OCI-M2 (cell line): ENCODE measurements around the gene OSM.

ENCODE experiments used
- DNase-seq: peaks from one replicate; lab custom pipeline; 2025; ENCODE audit not compliant: unreplicated experiment; lab: John Stamatoyannopoulos, UW

Gene OSM

DNA sequence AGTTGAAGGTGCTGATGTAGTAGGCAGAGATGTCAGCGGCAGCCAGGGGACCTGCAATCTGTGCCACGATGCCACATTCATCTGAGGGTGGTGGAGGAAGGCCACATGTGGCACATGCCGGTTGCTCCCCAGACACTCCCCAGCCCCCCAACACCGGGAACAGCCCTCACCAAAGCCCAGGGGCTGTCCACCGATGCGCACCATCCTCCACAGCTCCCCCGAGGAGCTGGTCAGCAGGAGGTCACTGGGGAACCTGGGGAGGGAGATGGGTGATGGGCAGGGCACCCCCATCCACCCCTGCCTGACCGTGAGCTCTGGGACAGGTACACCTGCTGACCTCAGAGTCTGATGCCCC lies 19.2 kb upstream of the OSM start:
- DNase-seq: no peak

DNA sequence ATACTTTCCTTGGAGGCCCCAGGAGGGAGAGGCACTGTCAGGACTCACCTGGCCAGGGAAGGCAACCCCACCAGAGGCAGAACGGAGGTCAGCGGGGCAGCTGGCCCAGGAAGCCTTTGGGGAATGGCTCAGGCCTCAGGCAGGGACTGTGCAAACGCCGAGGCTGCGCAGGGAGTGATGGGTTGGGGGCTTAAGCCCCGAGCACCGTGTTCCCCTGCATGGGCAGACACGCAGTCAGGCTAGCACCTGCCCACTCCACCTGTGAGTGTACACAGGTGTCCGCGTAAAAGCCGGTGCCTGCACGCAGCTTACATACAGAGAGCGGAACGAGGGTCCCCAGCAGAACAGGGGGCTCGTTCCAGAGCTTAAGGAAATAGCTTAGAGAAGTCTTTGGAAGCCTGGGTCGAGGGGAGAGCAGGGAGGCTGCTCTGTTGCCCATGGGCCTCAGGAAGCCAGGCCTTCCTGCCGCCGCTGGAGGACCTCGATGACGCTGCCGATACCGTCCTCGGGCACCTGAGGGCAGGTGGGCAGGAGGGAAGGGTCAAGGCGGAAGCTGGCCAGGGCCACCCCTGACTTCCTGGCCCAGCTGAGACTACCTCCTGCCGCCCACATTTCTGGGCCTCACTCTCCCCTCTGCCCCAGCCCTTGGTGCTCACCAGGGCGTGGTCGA lies 18.7 kb upstream of the OSM start:
- DNase-seq: no peak

DNA sequence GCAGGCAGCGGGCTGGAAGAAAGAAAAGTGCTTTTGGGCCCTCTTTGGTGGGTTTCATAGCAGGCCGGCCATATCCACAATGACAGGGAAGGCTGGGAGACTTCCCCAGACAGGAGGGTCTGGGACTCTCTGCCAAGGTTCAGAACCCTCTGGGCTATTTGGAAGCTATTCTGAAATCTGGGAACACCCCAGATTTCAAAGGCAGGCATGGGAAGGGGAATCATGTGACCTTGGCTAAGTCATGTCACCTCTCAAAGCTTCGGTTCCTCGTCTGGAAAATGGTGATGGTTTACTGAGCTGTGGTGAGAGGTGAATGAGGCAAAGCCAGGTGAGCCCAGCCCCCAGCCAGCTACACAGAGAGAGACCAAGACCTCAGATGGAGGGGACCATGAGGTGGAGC lies 18.0 kb upstream of the OSM start:
- no peak for DNase-seq

DNA sequence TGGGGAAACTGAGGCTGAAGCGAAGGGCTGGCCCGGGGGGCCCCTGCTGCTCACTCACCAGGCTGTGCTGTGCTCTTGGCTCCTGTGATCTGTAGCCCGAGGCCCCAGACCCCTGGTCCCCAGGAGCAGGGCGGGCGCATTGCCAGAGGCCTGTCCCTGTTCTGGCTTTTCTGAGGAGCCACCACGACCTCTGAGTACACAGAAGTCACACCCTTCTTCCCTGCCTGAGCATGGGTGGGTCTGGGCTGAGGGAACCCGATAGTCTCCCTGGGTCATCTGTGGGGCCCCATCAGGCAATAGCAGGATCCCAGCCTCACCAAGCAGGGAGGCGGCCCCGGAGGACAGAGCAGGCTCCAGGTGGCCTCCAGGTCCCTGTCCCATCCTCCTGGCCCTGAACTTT lies 17.5 kb upstream of the OSM start:
- no peak for DNase-seq

DNA sequence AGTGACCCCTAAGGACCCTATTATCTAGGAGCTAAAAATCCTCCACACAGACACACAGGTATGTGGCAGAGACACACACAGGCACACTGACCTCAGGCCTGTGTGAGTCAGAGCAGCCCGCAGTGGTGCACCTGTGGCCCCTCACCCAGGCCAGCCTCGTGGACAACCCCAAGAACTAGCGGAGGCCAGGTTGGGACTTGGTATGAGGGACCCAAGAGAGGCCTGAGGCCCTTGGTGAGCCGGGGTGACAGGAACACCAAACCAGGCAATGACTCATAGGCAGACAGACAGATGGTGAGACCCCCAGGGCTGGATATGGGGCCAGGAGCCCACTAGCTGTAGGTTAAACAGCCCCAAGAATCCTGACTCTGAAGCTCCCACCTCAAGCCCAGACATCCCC lies 16.7 kb upstream of the OSM start:
- no peak for DNase-seq

DNA sequence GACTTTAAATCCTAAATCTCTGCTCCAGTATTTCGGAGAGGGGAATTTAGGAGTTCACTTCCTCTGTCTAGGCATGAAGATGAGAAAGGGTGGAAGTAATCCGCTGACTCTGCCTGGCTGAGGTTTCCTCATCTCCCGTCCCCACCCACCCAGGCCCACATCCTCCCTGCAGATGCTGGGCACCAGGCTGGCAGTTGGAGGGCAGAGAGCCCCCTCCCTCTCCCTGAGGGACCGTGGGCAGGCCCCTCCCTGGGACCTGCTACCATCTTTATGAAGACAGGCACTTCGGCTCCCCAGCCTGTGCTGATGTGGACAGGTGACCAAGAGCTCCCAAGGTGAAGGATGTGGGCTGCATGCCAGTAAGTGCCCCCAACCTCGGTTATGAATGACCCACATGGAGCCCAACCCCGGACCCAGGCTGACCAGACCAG lies 16.0 kb upstream of the OSM start:
- no peak for DNase-seq

DNA sequence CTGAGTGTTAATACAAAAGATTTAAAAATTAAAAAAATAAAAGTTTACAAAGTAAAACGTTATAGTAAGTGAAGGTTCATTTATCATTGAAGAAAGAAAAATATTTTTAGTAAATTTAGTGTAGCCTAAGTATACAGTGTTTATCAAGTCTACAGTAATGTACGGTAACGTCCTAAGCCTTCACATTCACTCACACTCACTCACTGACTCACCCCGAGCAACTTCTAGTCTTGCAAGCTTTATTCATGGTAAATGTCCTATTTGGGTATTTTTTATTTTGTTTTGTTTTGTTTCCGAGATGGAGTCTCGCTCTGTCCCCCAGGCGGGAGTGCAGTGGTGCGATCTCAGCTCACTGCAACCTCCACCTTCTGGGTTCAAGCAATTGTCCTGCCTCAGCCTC lies 13.9 kb upstream of the OSM start:
- DNase-seq: no peak

DNA sequence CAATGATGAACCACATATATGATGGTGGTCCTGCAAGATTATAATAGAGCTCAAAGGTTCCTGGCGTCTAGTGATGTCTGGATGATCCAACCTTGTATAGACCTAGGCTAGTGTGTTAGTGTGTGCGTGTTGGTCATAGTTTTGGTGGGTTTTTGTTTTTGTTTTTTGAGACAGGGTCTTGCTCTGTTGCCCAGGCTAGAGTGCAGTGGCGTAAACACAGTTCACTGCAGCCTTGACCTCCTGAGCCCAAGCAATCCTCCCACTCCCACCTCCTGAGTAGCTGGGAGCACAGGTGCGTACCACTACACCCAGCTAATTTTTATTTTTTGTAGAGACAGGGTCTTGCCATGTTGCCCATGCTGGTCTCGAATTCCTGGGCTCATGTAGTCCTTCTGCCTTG lies 13.3 kb upstream of the OSM start:
- no peak for DNase-seq

DNA sequence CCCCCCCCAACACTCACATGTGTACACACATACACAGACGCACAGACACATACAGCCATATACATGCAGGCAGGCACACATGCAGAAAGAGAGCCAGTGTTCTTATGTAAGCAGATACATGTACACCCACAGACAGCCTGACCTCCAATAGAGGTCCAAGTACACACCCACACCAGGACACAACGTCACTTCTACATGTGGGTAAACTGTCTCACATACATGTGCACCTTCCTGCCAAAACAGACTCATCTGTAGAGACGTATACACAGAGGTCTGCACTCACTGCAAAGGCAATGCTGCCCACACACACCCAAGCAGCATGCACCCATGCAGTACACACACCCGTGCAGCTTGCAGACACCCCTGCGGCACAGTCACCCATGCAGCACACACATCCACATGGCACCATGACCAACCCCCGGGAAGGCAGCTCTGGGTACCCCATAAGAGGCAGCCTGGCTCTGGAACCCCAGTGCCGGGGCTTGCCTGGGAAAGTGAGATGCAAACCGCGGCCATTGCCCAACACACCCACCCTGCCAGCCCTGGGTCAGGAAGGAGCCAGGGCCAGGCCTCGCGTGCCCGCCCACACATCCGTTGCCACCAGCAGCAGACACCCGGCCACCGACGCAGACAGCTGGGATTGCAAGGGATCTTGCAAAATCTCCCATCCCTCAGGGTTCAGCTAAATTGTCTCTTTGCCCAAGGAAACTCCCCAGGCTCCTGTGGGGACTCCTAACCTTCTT lies 12.6 kb upstream of the OSM start:
- DNase-seq: no peak

DNA sequence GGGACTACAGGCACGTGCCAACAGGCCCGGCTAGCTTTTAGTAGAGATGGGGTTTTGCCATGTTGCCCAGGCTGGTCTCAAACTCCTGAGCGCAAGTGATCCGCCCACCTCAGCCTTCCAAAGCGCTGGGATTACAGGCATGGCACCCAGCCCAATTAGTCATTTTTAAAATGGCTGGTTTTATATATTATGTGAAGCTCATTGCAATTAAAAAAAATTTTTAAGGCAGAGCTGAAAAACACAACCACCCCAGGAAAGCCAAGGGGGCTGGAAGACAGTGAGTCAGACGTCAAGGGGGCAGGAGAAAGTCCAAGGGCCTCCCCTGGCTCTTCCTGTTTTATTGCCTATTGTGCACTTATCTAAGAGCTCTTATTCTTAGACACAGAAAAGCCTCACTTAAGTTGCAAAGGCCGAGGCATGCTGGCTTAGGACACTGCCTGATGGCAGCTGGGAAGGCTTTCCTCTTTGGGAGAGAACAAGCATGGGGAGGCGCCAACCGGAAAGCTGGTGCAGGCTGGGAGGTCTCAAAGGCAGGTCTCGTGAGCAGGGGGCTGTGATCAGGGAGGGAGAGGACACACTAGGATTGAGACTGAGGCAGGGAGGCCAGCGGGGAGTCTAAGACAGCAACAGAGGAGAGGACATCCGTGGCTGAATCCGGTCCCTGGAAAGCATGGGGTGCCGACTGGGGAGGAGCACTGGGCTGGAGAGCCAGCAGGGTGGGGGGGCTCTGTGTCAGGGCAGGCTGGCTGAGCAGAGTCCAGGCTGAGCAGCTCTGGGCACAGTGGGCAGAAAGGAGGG lies 11.1 kb upstream of the OSM start:
- DNase-seq: no peak

DNA sequence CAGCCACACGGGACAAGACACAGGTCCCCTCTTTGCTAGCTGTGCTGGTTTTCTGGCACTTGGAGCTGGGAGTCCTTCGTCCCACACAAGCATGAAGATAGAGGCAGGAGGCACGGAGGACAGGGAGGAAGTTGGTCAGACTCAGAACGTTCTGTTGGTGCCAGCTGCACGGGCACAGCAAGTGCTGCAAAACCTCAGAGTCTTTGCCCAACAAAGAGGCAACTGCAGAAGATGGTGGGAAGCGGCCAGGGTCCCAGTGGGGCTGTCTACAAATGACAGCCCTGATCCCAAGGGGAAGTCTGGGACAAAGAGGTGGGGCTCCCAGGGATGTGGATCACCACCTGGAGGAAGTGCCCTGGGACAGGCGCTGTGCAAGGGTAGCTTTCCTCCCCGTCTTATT lies 9.4 kb upstream of the OSM start:
- DNase-seq: no peak

DNA sequence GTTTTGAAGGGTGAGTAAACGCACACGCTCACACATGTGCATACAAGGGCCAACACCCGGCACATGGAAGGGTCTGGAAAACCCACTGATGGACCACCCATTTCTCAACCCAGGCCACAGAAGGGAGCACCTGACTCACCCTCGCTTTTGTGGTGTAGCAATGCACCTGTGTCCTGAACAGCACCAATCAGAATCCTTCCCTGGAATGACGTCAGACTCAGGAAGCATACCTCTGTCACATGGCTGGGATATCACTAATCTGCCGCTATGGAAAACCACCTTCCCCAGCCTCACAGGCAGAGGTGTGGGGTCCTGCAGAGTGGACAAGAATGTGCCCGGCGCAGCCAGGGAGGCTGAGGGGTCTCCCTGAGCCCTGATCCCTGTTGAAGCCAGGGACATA lies 9.0 kb upstream of the OSM start:
- DNase-seq: no peak

DNA sequence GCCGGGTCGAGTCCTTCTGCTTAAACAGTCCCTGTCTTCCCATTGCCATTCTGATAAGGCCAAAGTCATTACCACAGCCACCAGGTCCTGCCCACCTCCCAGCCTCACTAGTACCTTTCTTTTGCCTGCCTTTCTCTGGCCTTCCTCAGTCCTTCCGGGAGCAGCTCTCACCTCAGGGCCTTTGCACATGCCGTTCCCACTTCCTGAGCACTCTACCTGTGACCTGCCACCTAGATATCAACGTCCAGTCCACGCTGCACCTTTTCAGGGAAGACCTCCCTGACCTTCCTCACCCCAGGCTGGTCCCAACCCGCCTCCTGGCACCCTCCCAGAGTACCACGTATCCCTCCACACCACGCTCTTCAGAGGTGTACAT lies 7.8 kb upstream of the OSM start:
- no peak for DNase-seq

DNA sequence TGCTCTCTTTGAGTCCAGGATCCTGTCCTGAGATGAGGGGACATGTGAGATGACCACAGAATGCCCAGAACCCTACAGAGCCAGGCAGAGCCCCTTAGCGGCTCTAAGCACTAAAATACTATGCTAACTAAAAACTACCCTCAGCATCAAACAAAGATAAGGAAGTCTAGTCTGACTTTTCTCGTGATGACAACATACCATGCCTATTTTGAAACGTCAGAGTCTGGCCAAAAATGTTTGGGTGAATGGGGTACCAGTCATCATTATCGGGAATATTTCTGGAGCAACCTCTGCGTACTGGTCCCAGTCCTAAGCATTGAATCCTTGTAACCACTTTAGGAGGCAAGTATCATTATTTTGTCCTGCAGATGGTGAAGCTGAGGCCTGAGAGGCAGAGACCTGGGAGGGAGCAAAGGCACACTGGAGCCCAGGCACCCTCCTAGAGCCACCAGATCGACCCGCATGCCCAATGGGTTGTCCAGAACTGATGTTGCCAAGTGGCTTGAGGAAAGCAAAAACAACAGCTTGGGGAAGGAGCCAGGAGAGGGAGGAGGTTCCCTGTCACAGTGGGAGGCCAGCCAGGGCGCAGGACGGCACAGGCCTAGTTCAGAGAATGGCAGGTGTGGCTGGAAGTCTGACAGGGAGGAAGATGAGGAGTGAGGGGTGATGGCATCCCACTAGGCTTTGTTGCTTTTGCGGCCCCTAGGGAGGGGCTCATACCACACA lies 7.2 kb upstream of the OSM start:
- no peak for DNase-seq

DNA sequence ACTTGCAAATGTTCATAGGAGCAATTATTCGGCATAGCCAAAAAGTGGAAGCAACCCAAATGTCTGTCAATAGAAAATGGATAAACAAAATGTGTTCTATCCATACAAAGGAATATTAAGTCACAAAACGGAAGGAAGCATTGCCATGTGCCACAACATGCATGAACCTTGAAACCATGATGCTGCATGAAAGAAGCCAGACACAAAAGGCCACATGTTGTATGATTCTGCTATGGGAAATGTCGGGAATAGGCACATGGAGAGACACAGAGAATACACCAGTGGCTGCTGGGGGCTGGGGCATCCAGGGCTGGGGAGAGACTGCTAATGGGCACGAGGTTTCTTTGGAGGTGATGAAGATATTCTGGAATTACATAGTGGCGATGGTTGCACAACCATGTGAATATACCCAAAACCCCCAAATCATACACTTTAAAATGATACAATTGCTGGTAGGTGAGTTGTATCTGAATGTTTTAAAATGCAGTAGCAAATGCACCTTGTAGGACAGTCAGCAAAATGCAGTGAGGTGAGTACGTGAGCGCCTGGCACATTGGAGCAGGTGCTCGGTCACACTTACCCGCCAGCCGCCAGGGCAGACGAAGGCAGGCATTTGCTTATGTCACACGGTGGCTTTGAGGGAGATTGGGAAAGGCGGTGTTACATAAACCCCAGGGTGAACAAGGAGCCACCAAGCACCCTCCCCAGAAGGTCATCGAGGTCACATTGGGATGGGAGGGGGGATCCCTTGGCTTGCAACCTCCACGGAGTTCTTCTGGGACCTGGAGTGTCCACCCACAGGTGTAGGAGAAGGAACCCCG lies 6.3 kb upstream of the OSM start:
- no peak for DNase-seq

DNA sequence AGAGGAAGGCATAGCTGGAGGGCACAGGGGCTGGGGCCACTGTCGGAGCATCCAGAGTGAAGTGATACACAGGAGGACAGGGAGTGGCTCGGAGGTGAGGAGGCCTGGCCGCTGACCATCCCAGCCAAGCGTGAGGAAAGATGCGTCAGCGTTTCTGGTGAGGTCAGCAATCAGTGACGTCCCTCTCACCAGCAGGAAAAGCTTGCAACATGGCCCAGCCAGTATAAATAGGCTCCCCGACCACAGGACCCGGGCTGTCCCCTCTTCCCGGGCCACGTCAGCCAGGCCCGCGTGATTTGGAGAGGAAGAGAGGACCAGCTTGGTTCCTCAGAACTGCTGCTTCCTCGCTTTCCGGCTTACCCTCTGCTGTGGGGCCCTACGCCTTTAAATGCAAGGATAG lies 4.2 kb upstream of the OSM start:
- no peak for DNase-seq

DNA sequence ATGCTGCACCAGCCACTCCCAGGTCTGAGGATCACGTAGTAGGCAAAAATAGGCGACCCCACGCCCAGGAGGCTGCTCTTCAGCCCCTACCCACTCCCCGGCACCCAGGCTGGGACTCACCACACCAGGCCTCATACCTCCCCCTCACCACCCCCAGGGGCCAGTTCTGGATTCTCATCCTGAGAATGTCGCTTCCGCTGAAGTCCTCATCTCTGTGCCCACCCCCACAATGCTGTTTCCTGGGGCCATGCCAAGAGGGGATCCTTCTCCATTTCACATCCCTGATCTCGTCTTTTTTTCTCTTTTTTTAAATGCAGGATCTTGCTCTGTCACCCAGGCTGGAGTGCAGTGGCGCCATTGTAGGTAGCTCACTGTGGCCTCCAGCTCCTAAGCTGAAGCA lies 1.7 kb upstream of the OSM start:
- no peak for DNase-seq

DNA sequence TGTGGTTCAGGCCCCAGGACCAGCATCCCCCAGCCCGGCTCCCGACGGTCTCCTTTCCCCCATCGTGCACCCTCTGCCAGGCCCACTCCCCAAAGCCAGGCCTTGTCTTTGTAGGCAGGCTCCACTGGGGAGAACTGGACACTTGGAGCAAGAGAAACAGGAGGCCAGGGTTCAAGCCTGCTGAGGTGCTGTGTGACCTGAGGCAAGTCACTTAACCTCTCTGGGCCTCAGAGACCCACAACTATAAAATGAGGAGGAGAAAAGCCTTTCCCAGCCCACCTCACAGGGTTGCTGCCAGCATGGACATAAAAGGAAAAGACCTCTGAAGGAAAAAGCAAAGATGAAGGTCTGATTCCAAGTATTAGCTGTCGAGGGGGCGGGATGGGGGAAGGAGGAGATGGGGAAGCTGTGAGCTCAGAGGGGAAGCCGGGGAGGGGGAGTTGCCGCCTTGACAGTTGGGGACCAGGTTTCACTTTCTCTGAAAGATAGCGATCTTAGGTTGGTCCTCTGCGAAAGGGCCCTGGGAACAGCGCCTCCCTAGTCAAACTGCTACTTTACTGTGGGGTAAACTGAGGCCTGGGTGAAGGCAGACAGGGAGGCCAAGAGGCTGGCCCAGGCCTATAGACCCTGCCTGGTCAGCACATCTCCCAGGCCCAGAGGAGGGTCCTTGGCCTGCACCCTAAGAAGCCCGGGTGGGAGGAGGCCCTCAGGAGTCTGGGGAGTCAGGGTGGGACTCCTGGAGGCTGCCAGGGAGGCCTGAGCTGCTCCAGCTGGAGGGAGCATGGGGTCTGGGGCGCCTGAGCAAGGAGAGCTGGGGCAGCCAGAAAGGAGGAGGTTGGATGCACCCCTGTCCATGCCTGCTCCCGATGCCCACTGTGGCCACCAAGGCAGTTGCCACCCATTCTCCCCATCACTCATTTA lies 991 bp upstream of the OSM start:
- DNase-seq: no peak

DNA sequence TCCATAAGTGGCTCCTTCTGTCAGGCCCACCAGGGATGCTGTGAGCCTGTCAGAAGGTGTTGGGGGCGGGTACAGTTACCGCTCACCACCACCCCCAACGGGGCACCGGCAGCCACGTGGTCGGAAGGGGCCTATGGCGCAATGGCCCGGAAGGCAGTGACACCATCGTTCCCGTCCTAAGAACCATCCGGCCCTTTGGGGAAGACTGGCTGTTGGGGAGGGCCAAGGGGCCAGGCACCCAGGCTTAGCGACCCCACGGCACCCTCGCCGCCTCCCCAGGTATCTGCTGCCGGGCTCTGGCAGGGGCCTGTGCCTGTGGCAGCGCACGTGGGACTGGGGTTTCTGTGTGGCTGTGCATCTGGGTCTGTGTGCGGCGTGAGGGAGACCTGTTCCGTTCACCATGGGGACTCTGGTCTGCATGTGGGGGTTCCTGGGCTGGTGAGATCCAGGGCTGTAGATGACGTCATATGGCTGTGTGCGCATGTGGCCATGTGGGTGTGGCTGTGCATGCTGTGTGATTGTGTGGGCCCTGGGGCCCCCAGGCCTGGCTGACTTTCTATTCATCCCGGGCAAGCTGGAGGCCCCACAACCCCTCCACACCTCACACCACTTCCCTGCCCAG lies 717 bp downstream of the OSM start:
- no peak for DNase-seq
